IMR-90 (cell line): Measurements from ENCODE around the gene ATP1A4.
A peak's percentile ranks its signal among the peaks of the same experiment; 100 is the strongest.

ENCODE experiments used
- BHLHE40 ChIP-seq: fragments of 150-350 bp; IDR thresholded peaks from 2 replicates; pipeline ENCODE4 v1.6.1; 2016; ENCODE audit warnings: mild to moderate bottlenecking, low read depth, low read length
- CEBPB ChIP-seq: IDR thresholded peaks from 2 replicates; pipeline ENCODE4 v1.6.1; 2012; ENCODE audit warnings: low read depth, low read length, improper control_type of control experiment
- CTCF ChIP-seq: conservative IDR thresholded peaks from 2 replicates; pipeline ENCODE4 v1.5.1; 2012; ENCODE audit warnings: mild to moderate bottlenecking, low read depth, low read length, improper control_type of control experiment
- ELK1 ChIP-seq: fragments of 150-350 bp; IDR thresholded peaks from 2 replicates; pipeline ENCODE4 v1.6.1; 2016; ENCODE audit warnings: low read depth, mild to moderate bottlenecking, low read length, moderate library complexity, borderline replicate concordance
- FOS ChIP-seq: fragments of 150-350 bp; IDR thresholded peaks from 2 replicates; pipeline ENCODE4 v1.6.1; 2016; ENCODE audit warnings: low read depth, low read length
- MAFK ChIP-seq: IDR thresholded peaks from 2 replicates; pipeline ENCODE4 v1.6.1; 2012; ENCODE audit warnings: low read depth, low read length, improper control_type of control experiment
- MAZ ChIP-seq: IDR thresholded peaks from 2 replicates; pipeline ENCODE4 v1.6.1; 2012; ENCODE audit warnings: low read depth, mild to moderate bottlenecking, low read length, improper control_type of control experiment, moderate library complexity, borderline replicate concordance
- MXI1 ChIP-seq: IDR thresholded peaks from 2 replicates; pipeline ENCODE4 v1.6.1; 2012; ENCODE audit warnings: low read depth, mild to moderate bottlenecking, low read length, moderate library complexity, borderline replicate concordance
- POLR2A ChIP-seq: IDR thresholded peaks from 2 replicates; pipeline ENCODE4 v1.6.1; 2012; ENCODE audit warnings: mild to moderate bottlenecking, low read depth, low read length
- RAD21 ChIP-seq: IDR thresholded peaks from 2 replicates; pipeline ENCODE4 v1.6.1; 2012; ENCODE audit warnings: low read length, improper control_type of control experiment
- RCOR1 ChIP-seq: IDR thresholded peaks from 2 replicates; pipeline ENCODE4 v1.6.1; 2012; ENCODE audit warnings: mild to moderate bottlenecking, low read length, improper control_type of control experiment; ENCODE audit not compliant: insufficient replicate concordance
- RFX5 ChIP-seq: IDR thresholded peaks from 2 replicates; pipeline ENCODE4 v1.8.0; 2012; ENCODE audit warnings: low read depth, mild to moderate bottlenecking, low read length, moderate library complexity
- SMC3 ChIP-seq: fragments of 150-350 bp; IDR thresholded peaks from 2 replicates; pipeline ENCODE4 v1.6.1; 2016; ENCODE audit warnings: low read depth, mild to moderate bottlenecking, antibody characterized with exemption, low read length, moderate library complexity
- USF2 ChIP-seq: fragments of 150-350 bp; IDR thresholded peaks from 2 replicates; pipeline ENCODE4 v1.6.1; 2017; ENCODE audit warnings: mild to moderate bottlenecking, antibody characterized with exemption, low read length, low read depth

GRCh38 chr1:160117300-160117699 is 34.1 kb upstream of the ATP1A4 start:
- no peak for TF ChIP-seq CTCF
- TF ChIP-seq MXI1: no peak
- peak; percentile 67 for TF ChIP-seq CEBPB
- TF ChIP-seq SMC3: no peak
- no peak for TF ChIP-seq USF2
- TF ChIP-seq POLR2A: no peak
- no peak for TF ChIP-seq RFX5
- no peak for TF ChIP-seq MAFK
- no peak for TF ChIP-seq BHLHE40
- no peak for TF ChIP-seq RAD21
- TF ChIP-seq MAZ: no peak
- TF ChIP-seq RCOR1: no peak
- TF ChIP-seq FOS: no peak
- TF ChIP-seq ELK1: no peak
